ENCODE results near the gene GATA2.

Gene GATA2

GRCh38 chr3:128435058-128435457 lies 57.9 kb downstream of the GATA2 start:
- Histone ChIP-seq H3K9me3 (ENCODE audit: severe bottlenecking) (no peaks in the 10 kb centered on the region), H3K36me3 (ENCODE audit: low read depth) (no peaks in the 10 kb centered on the region), H3K4me1 (ENCODE audit: insufficient read depth, poor library complexity, severe bottlenecking) (peaks cover 9% of the 10 kb centered on the region), H3K27ac (ENCODE audit: poor library complexity, severe bottlenecking) (no peak overlapping the region), H3K4me3 (ENCODE audit: severe bottlenecking) (no peak overlapping the region), H3K27me3 (ENCODE audit: insufficient read depth, poor library complexity, severe bottlenecking) (peaks cover 12% of the 10 kb centered on the region)
- ATAC-seq (ENCODE audit: low read depth), result no peak
- DNase-seq (ENCODE audit: low spot score), result no peak
- TF ChIP-seq CTCF (IDR thresholded peaks at IDR 0.05; ENCODE audit: poor library complexity, severe bottlenecking), result no peak

GRCh38 chr3:128434524-128434923 lies 58.5 kb downstream of the GATA2 start:
- Histone ChIP-seq H3K4me3 (ENCODE audit: severe bottlenecking) (no peak overlapping the region), H3K9me3 (ENCODE audit: severe bottlenecking) (no peaks in the 10 kb centered on the region), H3K27me3 (ENCODE audit: insufficient read depth, poor library complexity, severe bottlenecking) (peaks cover 12% of the 10 kb centered on the region), H3K36me3 (ENCODE audit: low read depth) (no peaks in the 10 kb centered on the region), H3K27ac (ENCODE audit: poor library complexity, severe bottlenecking) (no peak overlapping the region), H3K4me1 (ENCODE audit: insufficient read depth, poor library complexity, severe bottlenecking) (peaks cover 9% of the 10 kb centered on the region)
- ATAC-seq (ENCODE audit: low read depth) (no peak), DNase-seq (ENCODE audit: low spot score) (no peak)
- no peak for TF ChIP-seq CTCF (IDR thresholded peaks at IDR 0.05; ENCODE audit: poor library complexity, severe bottlenecking)

- Histone ChIP-seq H3K27ac (ENCODE audit: poor library complexity, severe bottlenecking) (no peak overlapping the region), H3K4me3 (ENCODE audit: severe bottlenecking) (no peak overlapping the region), H3K4me1 (ENCODE audit: insufficient read depth, poor library complexity, severe bottlenecking) (peaks cover 9% of the 10 kb centered on the region), H3K9me3 (ENCODE audit: severe bottlenecking) (no peaks in the 10 kb centered on the region), H3K36me3 (ENCODE audit: low read depth) (no peaks in the 10 kb centered on the region), H3K27me3 (ENCODE audit: insufficient read depth, poor library complexity, severe bottlenecking) (peaks cover 12% of the 10 kb centered on the region)
- TF ChIP-seq CTCF (IDR thresholded peaks at IDR 0.05; ENCODE audit: poor library complexity, severe bottlenecking), result no peak
- DNase-seq (ENCODE audit: low spot score), result no peak
- peak; percentile 63 for ATAC-seq (ENCODE audit: low read depth)
These were observed 59.2 kb downstream of the GATA2 start for GRCh38 chr3:128433837-128434165.

GRCh38 chr3:128432971-128433836 lies 59.8 kb downstream of the GATA2 start:
- no peaks in the 10 kb centered on the region for H3K9me3 ChIP-seq (ENCODE audit: severe bottlenecking)
- peak overlapping the region; percentile 13 for H3K4me3 ChIP-seq (ENCODE audit: severe bottlenecking)
- H3K27me3 ChIP-seq (ENCODE audit: insufficient read depth, poor library complexity, severe bottlenecking), result peaks cover 12% of the 10 kb centered on the region
- ATAC-seq (ENCODE audit: low read depth), result peak; percentile 10; the same call in 1 of the 3 replicates
- DNase-seq (ENCODE audit: low spot score), result no peak
- no peak for TF ChIP-seq CTCF (IDR thresholded peaks at IDR 0.05; ENCODE audit: poor library complexity, severe bottlenecking)
- no peaks in the 10 kb centered on the region for H3K36me3 ChIP-seq (ENCODE audit: low read depth)
- H3K27ac ChIP-seq (ENCODE audit: poor library complexity, severe bottlenecking), result no peak overlapping the region
- peaks cover 9% of the 10 kb centered on the region for H3K4me1 ChIP-seq (ENCODE audit: insufficient read depth, poor library complexity, severe bottlenecking)

Measured in RWPE2 (cell line).